AG04449 (cell line): ENCODE data around the gene ARPIN.
"Not testable (repeated sequence)": the region's sequence is repeated elsewhere in the genome, so short reads cannot be mapped to it uniquely, and the experiment has no call there.

ENCODE experiments used
- CTCF ChIA-PET: fragments of 350-600 bp; formaldehyde crosslinking; extraction: SDS; loops from one replicate; lab custom pipeline; 2021; ENCODE audit warnings: antibody characterized with exemption; lab: Yijun Ruan, JAX
- POLR2A ChIA-PET: fragments of 400-600, 350-600 bp; formaldehyde crosslinking; extraction: SDS; loops from one replicate; lab custom pipeline; 2020; ENCODE audit warnings: antibody characterized with exemption, inconsistent platforms; lab: Yijun Ruan, JAX
- DNase-seq: peaks from one replicate; pipeline ENCODE4 v3.0.0-alpha.2; 2010; ENCODE audit warnings: low read depth, low spot score
- H3K4me3 ChIP-seq: 2 replicates; pipeline ENCODE4 v1.5.1; 2011; ENCODE audit warnings: low read depth, mild to moderate bottlenecking, control low read depth, low read length
- CTCF ChIP-seq: IDR thresholded peaks from one replicate; pipeline ENCODE4 v1.5.1; 2011; ENCODE audit warnings: mild to moderate bottlenecking, moderate library complexity, low read length, control low read depth, inconsistent platforms; ENCODE audit not compliant: insufficient read depth; ENCODE audit errors: missing control alignments

ARPIN gene

GRCh38 chr15:89858661-89859458, 53.9 kb downstream of the ARPIN start:
- H3K4me3 ChIP-seq = no peak overlapping the region
- POLR2A ChIA-PET = no interaction called here
- TF ChIP-seq CTCF = no peak
- CTCF ChIA-PET = interaction anchor here (1.6 to 10.7 kb wide), 2 partner anchors 9 to 16 kb away, joined by 4 to 147 read pairs; no protein-coding TSS in a partner anchor
- DNase-seq = no peak

DNA sequence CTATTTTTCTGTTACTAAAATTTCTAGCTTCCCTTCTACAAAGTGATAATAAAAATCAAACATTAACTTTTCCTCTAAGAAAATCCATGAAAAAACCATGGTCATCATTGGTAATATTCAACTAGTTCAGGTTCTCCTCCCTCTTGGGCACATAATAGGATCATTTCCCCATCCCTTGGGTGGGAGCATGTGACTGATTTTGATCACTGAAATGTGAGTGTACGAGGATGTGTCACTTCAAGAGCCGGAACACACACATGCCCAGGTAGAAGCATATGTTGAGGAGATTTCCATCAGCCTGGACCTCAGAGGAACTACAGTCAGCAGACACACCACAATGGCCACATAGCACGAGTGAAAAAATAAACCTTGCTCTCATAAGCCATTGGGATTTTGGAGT, 55.1 kb downstream of the ARPIN start:
- no peak for DNase-seq
- ChIA-PET POLR2A (no interaction called here), CTCF (interaction anchor here (1.1 to 10.7 kb wide), 3 partner anchors 17 to 100 kb away, joined by 3 to 147 read pairs (median 4); no protein-coding TSS in a partner anchor)
- no peak for TF ChIP-seq CTCF
- H3K4me3 ChIP-seq = no peak overlapping the region

GRCh38 chr15:89855948-89856347, 56.8 kb downstream of the ARPIN start:
- ChIA-PET CTCF (interaction anchor here (1.0 kb wide), 1 partner anchor 95 kb away, joined by 3 read pairs; no protein-coding TSS in a partner anchor), POLR2A (no interaction called here)
- H3K4me3 ChIP-seq = no peak overlapping the region
- DNase-seq = no peak
- TF ChIP-seq CTCF = no peak

- CTCF ChIA-PET, DNase-seq, H3K4me3 ChIP-seq, POLR2A ChIA-PET: not testable (repeated sequence)
These were observed 57.9 kb downstream of the ARPIN start for GRCh38 chr15:89854863-89855262.

DNA sequence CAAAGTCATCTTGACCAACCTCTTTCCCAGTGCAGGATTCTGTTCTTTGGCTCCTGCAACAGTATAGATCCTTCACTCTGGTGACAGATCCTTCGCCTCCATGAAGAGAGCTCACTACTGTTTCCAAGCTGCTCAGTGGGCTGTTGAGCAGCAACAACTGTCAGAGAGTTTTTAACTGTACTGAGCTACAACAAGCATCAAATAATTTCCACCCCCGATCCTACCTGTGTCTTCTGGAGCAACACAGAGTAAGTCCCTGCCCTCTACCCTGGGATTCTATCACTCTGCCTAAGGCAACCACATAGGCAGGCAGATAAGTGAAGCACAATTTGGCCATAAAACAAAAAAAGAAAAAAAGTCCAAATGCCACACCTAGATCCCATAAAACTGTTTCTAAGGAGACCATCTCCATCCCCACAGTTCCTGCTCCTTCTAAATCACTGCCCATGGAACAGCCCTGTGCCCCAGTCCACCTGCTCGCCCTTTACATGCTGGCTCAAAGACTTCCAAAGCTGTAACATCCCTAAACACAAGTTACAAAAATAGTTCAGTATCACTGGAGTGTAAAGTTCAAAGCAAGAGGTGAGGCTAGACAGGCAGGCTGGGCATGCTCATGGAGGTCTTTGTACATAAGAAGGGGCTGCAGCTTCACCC, 60.3 kb downstream of the ARPIN start:
- no peak for TF ChIP-seq CTCF
- DNase-seq = no peak
- POLR2A ChIA-PET = no interaction called here
- CTCF ChIA-PET = interaction anchor here (0.9 to 1.5 kb wide), 4 partner anchors 15 to 91 kb away, joined by 3 to 8 read pairs (median 4); no protein-coding TSS in a partner anchor
- no peak overlapping the region for H3K4me3 ChIP-seq

DNA sequence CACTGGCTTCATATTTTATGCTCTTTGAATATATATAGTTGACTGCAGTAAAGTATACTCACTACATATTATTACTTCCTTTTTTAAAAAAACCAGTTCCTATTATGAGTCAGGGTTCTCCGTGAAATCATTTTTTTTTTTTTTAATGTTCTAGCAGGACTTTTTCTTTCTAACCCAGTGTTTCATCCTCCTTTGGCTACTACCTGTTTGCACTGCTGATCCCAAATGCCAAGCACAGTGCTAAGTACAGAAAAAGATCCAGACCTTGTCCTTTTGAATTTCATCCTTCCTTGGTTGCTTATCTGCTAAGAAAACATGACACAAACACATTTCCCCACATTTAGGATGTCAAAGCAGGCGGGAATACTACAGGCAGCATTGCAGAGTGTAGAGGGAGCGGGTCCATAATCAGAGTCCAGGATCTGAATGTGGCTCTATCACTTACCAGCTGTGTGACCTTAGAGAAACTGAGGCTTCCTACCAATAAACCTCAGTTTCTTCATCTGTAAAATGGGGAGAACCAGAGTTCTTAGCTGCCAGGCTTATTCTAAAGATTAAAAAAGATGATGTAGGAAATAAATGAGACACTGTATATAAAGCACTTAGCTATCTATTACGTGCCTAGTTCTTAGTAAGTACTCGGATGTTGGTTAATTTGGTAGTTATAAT, 60.9 kb downstream of the ARPIN start:
- CTCF ChIA-PET = interaction anchor here (0.9 to 1.5 kb wide), 4 partner anchors 14 to 90 kb away, joined by 3 to 8 read pairs (median 4); no protein-coding TSS in a partner anchor
- no peak for DNase-seq
- POLR2A ChIA-PET = no interaction called here
- no peak overlapping the region for H3K4me3 ChIP-seq
- no peak for TF ChIP-seq CTCF
